GM12872 (cell line): Measurements from ENCODE around the gene CD109.
A peak's percentile ranks its signal among the peaks of the same experiment; 100 is the strongest.

ENCODE experiments used
- TF ChIP-seq, protein P1 (sequence below): IDR thresholded peaks from 3 replicates; pipeline ENCODE4 v1.5.1; 2011; ENCODE audit warnings: low read depth, mild to moderate bottlenecking, low read length, moderate library complexity; ENCODE audit not compliant: insufficient read depth

CD109 gene

DNA sequence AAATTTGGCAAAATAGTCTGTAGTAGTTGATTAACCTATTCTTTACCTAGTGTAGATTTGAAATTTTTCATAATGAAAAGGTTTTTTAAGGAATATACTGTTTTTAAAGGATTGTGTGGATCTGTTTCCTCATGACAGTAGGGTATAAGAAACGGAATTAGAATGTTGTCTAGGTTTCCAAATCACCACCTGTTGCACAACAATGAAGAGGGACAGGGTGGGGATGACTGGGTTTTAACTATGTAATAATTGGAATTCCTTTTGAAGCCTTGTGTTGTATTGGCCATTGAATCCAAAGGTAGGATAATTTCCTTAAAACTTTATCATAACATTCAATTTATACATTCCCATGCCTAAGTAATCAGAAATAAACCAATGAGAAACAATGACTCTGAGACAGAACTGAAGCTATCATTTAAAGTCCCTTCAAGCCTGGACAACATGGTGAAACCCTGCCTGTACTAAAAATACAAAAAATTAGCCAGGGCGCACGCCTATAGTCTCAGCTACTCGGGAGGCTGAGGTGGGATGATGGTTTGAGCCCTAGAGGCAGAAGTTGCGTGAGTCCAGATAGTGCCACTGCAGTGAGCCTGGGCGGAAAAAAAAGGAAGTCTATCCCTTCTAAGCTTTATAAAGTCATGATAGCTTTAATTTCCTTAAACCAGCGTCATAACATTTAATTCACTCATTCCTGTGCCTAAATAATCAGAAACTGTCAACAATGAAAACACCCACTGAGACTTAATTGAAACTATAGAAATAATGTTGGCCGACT, 23.9 kb upstream of the CD109 start:
- TF ChIP-seq, protein P1, sequence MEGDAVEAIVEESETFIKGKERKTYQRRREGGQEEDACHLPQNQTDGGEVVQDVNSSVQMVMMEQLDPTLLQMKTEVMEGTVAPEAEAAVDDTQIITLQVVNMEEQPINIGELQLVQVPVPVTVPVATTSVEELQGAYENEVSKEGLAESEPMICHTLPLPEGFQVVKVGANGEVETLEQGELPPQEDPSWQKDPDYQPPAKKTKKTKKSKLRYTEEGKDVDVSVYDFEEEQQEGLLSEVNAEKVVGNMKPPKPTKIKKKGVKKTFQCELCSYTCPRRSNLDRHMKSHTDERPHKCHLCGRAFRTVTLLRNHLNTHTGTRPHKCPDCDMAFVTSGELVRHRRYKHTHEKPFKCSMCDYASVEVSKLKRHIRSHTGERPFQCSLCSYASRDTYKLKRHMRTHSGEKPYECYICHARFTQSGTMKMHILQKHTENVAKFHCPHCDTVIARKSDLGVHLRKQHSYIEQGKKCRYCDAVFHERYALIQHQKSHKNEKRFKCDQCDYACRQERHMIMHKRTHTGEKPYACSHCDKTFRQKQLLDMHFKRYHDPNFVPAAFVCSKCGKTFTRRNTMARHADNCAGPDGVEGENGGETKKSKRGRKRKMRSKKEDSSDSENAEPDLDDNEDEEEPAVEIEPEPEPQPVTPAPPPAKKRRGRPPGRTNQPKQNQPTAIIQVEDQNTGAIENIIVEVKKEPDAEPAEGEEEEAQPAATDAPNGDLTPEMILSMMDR = no peak

DNA sequence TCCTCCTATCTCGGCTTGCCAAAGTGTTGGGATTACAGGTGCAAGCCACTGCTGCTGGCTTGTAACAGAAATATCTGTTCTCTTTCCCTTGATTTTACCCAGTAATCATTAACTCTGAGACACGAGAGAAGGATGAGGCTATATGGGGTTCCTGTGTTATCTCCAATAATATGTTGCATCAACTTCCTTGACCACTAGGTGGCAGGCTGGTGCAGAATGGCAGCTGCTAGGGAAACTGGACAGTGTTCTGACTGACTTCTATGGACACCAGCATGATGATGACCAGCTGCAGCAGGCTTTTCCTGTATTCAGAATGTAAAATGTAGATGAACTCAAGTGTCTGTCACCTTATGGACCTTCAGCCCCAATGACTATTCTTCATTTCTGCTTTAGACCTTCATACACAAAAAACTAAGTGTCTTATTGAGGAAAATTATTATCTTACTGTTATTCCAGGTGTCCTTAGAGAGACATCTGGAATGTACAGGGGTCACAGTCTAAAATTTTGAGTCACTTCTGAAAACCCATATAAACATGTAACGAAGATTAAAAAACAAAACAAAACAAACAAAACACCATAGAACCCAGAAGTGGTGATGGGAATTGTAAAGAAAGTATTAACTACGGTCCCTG, 20.4 kb upstream of the CD109 start:
- TF ChIP-seq, protein P1 = peak; percentile 92

DNA sequence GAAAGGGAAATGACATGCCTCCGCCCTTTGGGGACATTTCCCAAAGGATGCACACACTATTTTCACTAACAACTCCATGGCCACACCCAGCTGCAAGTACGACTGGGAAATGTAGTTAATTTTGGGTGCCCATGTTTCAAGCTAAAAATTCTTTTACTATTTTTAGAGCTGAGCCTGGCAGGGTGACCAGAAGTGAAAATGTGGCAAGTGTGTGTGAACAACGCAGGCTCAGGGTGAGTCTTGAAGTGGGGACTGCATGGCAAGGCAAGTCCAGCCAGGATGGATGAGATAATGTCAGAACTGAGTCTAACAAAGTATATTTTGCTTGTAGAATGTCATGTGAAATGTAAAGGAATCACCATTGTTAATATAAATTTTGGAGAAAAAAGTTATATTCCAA, 17.0 kb upstream of the CD109 start:
- TF ChIP-seq, protein P1 = no peak

DNA sequence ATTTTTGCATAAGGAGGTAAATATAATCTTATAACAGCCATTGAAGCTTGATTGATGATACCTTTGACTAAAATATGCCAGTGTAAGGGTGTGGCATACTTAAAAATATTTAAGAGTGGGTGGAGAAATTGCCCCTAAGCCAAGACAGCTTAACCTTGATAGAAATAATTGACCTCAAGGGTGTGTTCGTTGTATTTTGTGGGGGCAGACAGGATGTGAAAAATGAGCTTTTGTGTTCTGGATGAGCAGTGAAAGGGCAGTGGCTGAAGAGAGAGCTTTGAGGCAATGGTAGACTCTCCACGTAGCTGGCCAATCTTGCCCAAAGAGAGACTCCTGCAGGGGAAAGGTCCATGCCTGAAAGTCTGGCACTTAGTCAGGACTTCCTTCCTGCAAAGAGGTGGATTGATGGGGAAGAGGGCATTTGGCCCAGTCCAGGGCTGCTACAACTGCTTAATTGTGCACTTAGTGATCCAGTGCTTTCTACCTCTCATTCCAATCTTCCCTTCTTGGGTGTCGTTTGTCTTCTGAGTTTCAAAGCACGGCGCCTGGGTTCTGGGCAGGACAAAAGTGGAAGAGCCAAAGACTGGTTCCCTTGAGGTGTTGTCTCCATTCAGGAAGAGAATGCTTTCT, 15.6 kb upstream of the CD109 start:
- TF ChIP-seq, protein P1 = no peak

DNA sequence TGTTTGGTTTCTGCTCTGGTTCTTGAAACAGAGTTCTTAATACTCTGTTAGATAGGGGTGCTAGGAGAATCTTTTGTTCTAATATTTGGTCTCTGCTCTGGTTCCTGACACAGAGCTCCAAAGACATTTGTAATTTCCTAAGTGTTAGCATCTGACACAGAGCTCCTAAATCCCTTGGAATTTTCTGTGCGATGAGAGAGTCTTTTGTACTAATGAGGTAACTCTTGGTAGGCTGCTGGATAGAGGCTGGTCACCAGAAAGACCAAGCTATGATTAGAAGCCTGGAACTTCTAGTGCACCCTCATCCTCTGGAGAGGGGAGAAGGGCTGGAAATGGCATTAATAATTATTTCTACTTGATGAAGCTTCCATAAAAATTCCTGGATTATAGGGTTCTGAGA, 7.7 kb upstream of the CD109 start:
- TF ChIP-seq, protein P1 = no peak

DNA sequence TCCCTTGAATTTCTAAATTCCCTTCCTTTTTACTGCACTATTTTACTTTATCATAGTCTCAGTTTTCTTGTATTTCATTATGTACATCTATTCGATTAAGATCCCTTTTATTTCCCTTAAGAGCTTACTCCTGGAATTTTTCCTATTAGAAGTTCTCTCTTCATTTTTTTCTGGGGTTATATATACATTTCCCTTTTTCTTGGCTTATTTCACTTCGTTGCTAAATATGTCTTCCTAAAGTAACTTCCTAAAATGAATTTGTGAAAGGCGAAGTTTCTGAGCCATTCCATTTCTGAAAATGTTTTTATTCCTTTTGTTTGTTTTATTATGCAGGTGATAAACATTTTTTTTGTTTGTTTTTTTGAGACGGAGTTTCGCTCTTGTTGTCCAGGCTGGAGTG, 5.9 kb upstream of the CD109 start:
- TF ChIP-seq, protein P1 = no peak

DNA sequence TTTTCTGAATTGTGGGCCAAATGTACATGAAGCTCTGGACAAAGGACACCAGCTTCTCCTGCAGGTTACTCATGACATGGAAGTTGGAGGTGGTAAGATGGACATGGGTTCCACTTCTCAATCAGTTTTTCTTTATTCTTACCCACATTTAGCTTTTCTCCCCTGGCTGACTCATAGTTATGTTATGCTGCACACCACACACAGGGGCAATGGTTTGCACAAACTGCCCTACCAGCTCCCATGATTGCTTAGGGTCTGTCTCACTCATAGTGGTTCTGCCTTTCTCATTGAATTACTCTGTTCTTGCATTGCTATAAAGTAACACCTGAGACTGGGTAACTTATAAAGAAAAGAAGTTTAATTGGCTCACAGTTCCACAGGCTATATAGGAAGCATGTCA, 4.5 kb upstream of the CD109 start:
- TF ChIP-seq, protein P1 = no peak
